GM04504 (cell line): ENCODE data around the gene ARL16.

Experiments used
- DNase-seq: peaks from one replicate; pipeline ENCODE4 v3.0.0-alpha.2; 2012; ENCODE audit warnings: low read depth

The ARL16 gene

GRCh38 chr17:81683584-81684441 lies at the start of gene ARL16, which contains the start of gene HGS:
Gene ARL16 (minus strand): TSS chr17:81683797. CDS start chr17:81683753, 44 bp downstream.
Gene HGS (plus strand): TSS chr17:81684011. CDS start chr17:81684067, 56 bp downstream.
- DNase-seq = peak; percentile 98

- DNase-seq = no peak
These were observed 43.9 kb upstream of the ARL16 start for GRCh38 chr17:81727324-81728031.

- no peak for DNase-seq
These were observed 42.4 kb upstream of the ARL16 start for GRCh38 chr17:81726004-81726403.

GRCh38 chr17:81725439-81725838 lies 41.8 kb upstream of the ARL16 start:
- DNase-seq = no peak

- DNase-seq = no peak
These were observed 40.1 kb upstream of the ARL16 start for GRCh38 chr17:81723651-81724209.

- no peak for DNase-seq
These were observed 38.9 kb upstream of the ARL16 start for GRCh38 chr17:81722184-81723120.

GRCh38 chr17:81720267-81721071 lies 36.9 kb upstream of the ARL16 start:
- DNase-seq = no peak

GRCh38 chr17:81719410-81720266 lies 36.0 kb upstream of the ARL16 start:
- DNase-seq = no peak

- DNase-seq = no peak
These were observed 34.1 kb upstream of the ARL16 start for GRCh38 chr17:81717766-81718089.

GRCh38 chr17:81717049-81717765 lies 33.6 kb upstream of the ARL16 start:
- DNase-seq = no peak

- no peak for DNase-seq
These were observed 33.0 kb upstream of the ARL16 start for GRCh38 chr17:81716674-81716996.

- no peak for DNase-seq
These were observed 32.5 kb upstream of the ARL16 start for GRCh38 chr17:81715872-81716673.

- DNase-seq = no peak
These were observed 31.7 kb upstream of the ARL16 start for GRCh38 chr17:81715107-81715871.

- DNase-seq = no peak
These were observed 31.0 kb upstream of the ARL16 start for GRCh38 chr17:81714412-81715106.

GRCh38 chr17:81713556-81714411 lies 30.2 kb upstream of the ARL16 start:
- no peak for DNase-seq

- no peak for DNase-seq
These were observed 29.5 kb upstream of the ARL16 start for GRCh38 chr17:81713004-81713555.
